ENCODE measurements around the gene C1orf116. TPM values are rescaled to one million over a fixed set of nuclear protein-coding genes. Genes with fewer than 3 reads are reported as not detected.

Gene C1orf116
- total RNA-seq, 1 experiment from 2014 or later = 8.7 TPM

GRCh38 chr1:207077470-207078377 lies 45.2 kb upstream of the C1orf116 start:
- peak; percentile 58 to 81 for DNase-seq
- intact Hi-C loops (cut with micrococcal nuclease; ENCODE audit: unreplicated experiment) = loop anchor here (1.0 to 5.0 kb wide), 3 partner anchors 24 to 140 kb away; partner anchors contain the start of gene PFKFB2
- ChIA-PET CTCF (no interaction called here), POLR2A (no interaction called here)
- Histone ChIP-seq H3K4me1 (no peaks in the 10 kb centered on the region), H3K9me3 (no peaks in the 10 kb centered on the region), H3K27me3 (replicated peaks; ENCODE audit: control insufficient read depth, insufficient read depth, low read length) (no peaks in the 10 kb centered on the region), H3K36me3 (ENCODE audit: control insufficient read depth, insufficient read depth, low read length) (peaks cover under 1% of the 10 kb centered on the region; the same call in 1 of the 2 replicates), H3K4me3 (ENCODE audit: low read depth, low read length) (no peak overlapping the region)
- BruUV-seq (replicated peaks) = no TSS peak
- H3K9me3 Mint-ChIP-seq (ENCODE audit: unreplicated experiment) = no peaks in the 10 kb centered on the region
- peak; percentile 89 to 92 for TF ChIP-seq CTCF (IDR thresholded peaks at IDR 0.05; ENCODE audit: insufficient read depth in 1 of 2, low read depth in 1 of 2, low read length in 1 of 2, severe bottlenecking in 1 of 2, unreplicated experiment in 1 of 2)
- H3K27me3 Mint-ChIP-seq (ENCODE audit: insufficient read depth, unreplicated experiment) = no peaks in the 10 kb centered on the region
- H3K27ac Mint-ChIP-seq (ENCODE audit: unreplicated experiment) = no peak overlapping the region
- H3K4me1 Mint-ChIP-seq (ENCODE audit: low read depth, unreplicated experiment) = no peaks in the 10 kb centered on the region
- no peak overlapping the region for H3K4me3 Mint-ChIP-seq (ENCODE audit: unreplicated experiment)
- H3K36me3 Mint-ChIP-seq (ENCODE audit: insufficient read depth, unreplicated experiment) = no peaks in the 10 kb centered on the region

GRCh38 chr1:207077012-207077411 lies 44.5 kb upstream of the C1orf116 start:
- H3K36me3 ChIP-seq (ENCODE audit: control insufficient read depth, insufficient read depth, low read length) = peaks cover 3% of the 10 kb centered on the region
- no peaks in the 10 kb centered on the region for H3K9me3 Mint-ChIP-seq (ENCODE audit: unreplicated experiment)
- H3K9me3 ChIP-seq = no peaks in the 10 kb centered on the region
- H3K27me3 ChIP-seq (replicated peaks; ENCODE audit: control insufficient read depth, insufficient read depth, low read length) = no peaks in the 10 kb centered on the region
- no peak for TF ChIP-seq CTCF (IDR thresholded peaks at IDR 0.05; ENCODE audit: insufficient read depth in 1 of 2, low read depth in 1 of 2, low read length in 1 of 2, severe bottlenecking in 1 of 2, unreplicated experiment in 1 of 2)
- intact Hi-C loops (cut with micrococcal nuclease; ENCODE audit: unreplicated experiment) = loop anchor here (1.0 to 5.0 kb wide), 2 partner anchors 95 to 140 kb away; no protein-coding TSS in a partner anchor
- POLR2A ChIA-PET = no interaction called here
- no peak for DNase-seq
- H3K4me3 Mint-ChIP-seq (ENCODE audit: unreplicated experiment) = no peak overlapping the region
- H3K27me3 Mint-ChIP-seq (ENCODE audit: insufficient read depth, unreplicated experiment) = no peaks in the 10 kb centered on the region
- no peak overlapping the region for H3K4me3 ChIP-seq (ENCODE audit: low read depth, low read length)
- H3K27ac Mint-ChIP-seq (ENCODE audit: unreplicated experiment) = no peak overlapping the region
- H3K4me1 Mint-ChIP-seq (ENCODE audit: low read depth, unreplicated experiment) = no peaks in the 10 kb centered on the region
- BruUV-seq (replicated peaks) = no TSS peak
- no peaks in the 10 kb centered on the region for H3K4me1 ChIP-seq
- peaks cover 1% of the 10 kb centered on the region for H3K36me3 Mint-ChIP-seq (ENCODE audit: insufficient read depth, unreplicated experiment)
- CTCF ChIA-PET = no interaction called here

GRCh38 chr1:207076181-207076955 lies 43.8 kb upstream of the C1orf116 start:
- Histone ChIP-seq H3K9me3 (no peaks in the 10 kb centered on the region), H3K27me3 (replicated peaks; ENCODE audit: control insufficient read depth, insufficient read depth, low read length) (no peaks in the 10 kb centered on the region), H3K4me1 (no peaks in the 10 kb centered on the region), H3K4me3 (ENCODE audit: low read depth, low read length) (no peak overlapping the region), H3K36me3 (ENCODE audit: control insufficient read depth, insufficient read depth, low read length) (peaks cover 3% of the 10 kb centered on the region)
- no TSS peak for BruUV-seq (replicated peaks)
- no peaks in the 10 kb centered on the region for H3K9me3 Mint-ChIP-seq (ENCODE audit: unreplicated experiment)
- ChIA-PET POLR2A (no interaction called here), CTCF (no interaction called here)
- no peaks in the 10 kb centered on the region for H3K27me3 Mint-ChIP-seq (ENCODE audit: insufficient read depth, unreplicated experiment)
- peaks cover 5% of the 10 kb centered on the region for H3K36me3 Mint-ChIP-seq (ENCODE audit: insufficient read depth, unreplicated experiment)
- intact Hi-C loops (cut with micrococcal nuclease; ENCODE audit: unreplicated experiment) = loop anchor here (5.0 kb wide), 1 partner anchor 139 kb away; no protein-coding TSS in a partner anchor
- no peak for DNase-seq
- no peaks in the 10 kb centered on the region for H3K4me1 Mint-ChIP-seq (ENCODE audit: low read depth, unreplicated experiment)
- no peak overlapping the region for H3K4me3 Mint-ChIP-seq (ENCODE audit: unreplicated experiment)
- TF ChIP-seq CTCF (IDR thresholded peaks at IDR 0.05; ENCODE audit: insufficient read depth in 1 of 2, low read depth in 1 of 2, low read length in 1 of 2, severe bottlenecking in 1 of 2, unreplicated experiment in 1 of 2) = no peak
- H3K27ac Mint-ChIP-seq (ENCODE audit: unreplicated experiment) = no peak overlapping the region
